HepG2 (cell line): ENCODE data around the gene VSIG10L. TPM values are rescaled to one million over a fixed set of nuclear protein-coding genes. Genes with fewer than 3 reads are reported as not detected.
A peak's percentile ranks its signal among the peaks of the same experiment; 100 is the strongest.

ENCODE experiments used
- ATF4 ChIP-seq, 2 experiments: fragments of 450-650 bp in 1 of 2; sonication (generic) in 1 of 2; formaldehyde crosslinking; IDR thresholded peaks; 2 replicates each; pipeline versions ENCODE4 v1.5.0 to v1.8.0; 2020 to 2022; ENCODE audit warnings: mild to moderate bottlenecking in 1 of 2, missing genetic modification reagents in 1 of 2
- BATF2 ChIP-seq: sonication (generic); formaldehyde crosslinking; IDR thresholded peaks from 2 replicates; pipeline ENCODE4 v1.8.0; 2022; ENCODE audit warnings: mild to moderate bottlenecking, missing genetic modification reagents, moderate library complexity
- FOXP4 ChIP-seq: sonication (generic); formaldehyde crosslinking; IDR thresholded peaks from 2 replicates; pipeline ENCODE4 v1.4.0; 2020; ENCODE audit warnings: missing genetic modification reagents
- GRHL1 ChIP-seq: sonication (generic); formaldehyde crosslinking; conservative IDR thresholded peaks from 2 replicates; pipeline ENCODE4 v1.8.0; 2022; ENCODE audit warnings: missing genetic modification reagents
- MEIS2 ChIP-seq: sonication (generic); formaldehyde crosslinking; IDR thresholded peaks from 2 replicates; pipeline ENCODE4 v1.9.0; 2021; ENCODE audit warnings: mild to moderate bottlenecking, missing genetic modification reagents
- MXD3 ChIP-seq: IDR thresholded peaks from 2 replicates; pipeline ENCODE4 v1.6.1; 2016; ENCODE audit warnings: mild to moderate bottlenecking, missing biosample characterization, missing genetic modification reagents
- POLR2AphosphoS5 ChIP-seq: IDR thresholded peaks from 2 replicates; pipeline ENCODE4 v1.6.1; 2012; ENCODE audit warnings: low read depth, low read length
- RAD51 ChIP-seq: fragments of 450-650 bp; IDR thresholded peaks from 2 replicates; pipeline ENCODE4 v1.6.1; 2016; ENCODE audit warnings: borderline replicate concordance
- RFXAP ChIP-seq: sonication (generic); formaldehyde crosslinking; IDR thresholded peaks from 2 replicates; pipeline ENCODE4 v1.4.0; 2020; ENCODE audit warnings: missing genetic modification reagents, borderline replicate concordance
- SALL1 ChIP-seq: sonication (generic); formaldehyde crosslinking; IDR thresholded peaks from 2 replicates; pipeline ENCODE4 v1.8.0; 2022; ENCODE audit warnings: mild to moderate bottlenecking, missing genetic modification reagents
- ZBED4 ChIP-seq: sonication (generic); formaldehyde crosslinking; IDR thresholded peaks from 2 replicates; pipeline ENCODE4 v1.4.0; 2020; ENCODE audit warnings: missing genetic modification reagents, borderline replicate concordance
- ZBTB20 ChIP-seq: sonication (generic); formaldehyde crosslinking; IDR thresholded peaks from 2 replicates; pipeline ENCODE4 v1.8.1; 2023; ENCODE audit warnings: missing genetic modification reagents, low read depth, mild to moderate bottlenecking, borderline replicate concordance
- ZFAT ChIP-seq: sonication (generic); formaldehyde crosslinking; conservative IDR thresholded peaks from 2 replicates; pipeline ENCODE4 v1.8.1; 2023; ENCODE audit warnings: missing genetic modification reagents, inconsistent platforms
- ZFP82 ChIP-seq: sonication (generic); formaldehyde crosslinking; IDR thresholded peaks from 2 replicates; pipeline ENCODE4 v1.5.1; 2020; ENCODE audit warnings: mild to moderate bottlenecking, missing genetic modification reagents, borderline replicate concordance
- ZFYVE20 ChIP-seq: sonication (generic); formaldehyde crosslinking; IDR thresholded peaks from 2 replicates; pipeline ENCODE4 v1.8.0; 2023; ENCODE audit warnings: low read depth, mild to moderate bottlenecking, moderate library complexity, missing genetic modification reagents, borderline replicate concordance
- ZNF75D ChIP-seq: sonication (generic); formaldehyde crosslinking; IDR thresholded peaks from 2 replicates; pipeline ENCODE4 v1.8.1; 2023; ENCODE audit warnings: missing genetic modification reagents, mild to moderate bottlenecking, borderline replicate concordance
- ZNF792 ChIP-seq: IDR thresholded peaks from 2 replicates; pipeline ENCODE4 v1.6.1; 2016
- polyA plus RNA-seq, 8 experiments: library from polyadenylated mRNA; depleted of rRNA in 3 of 8; stranded (reverse) in 7 of 8; unstranded in 1 of 8; fragments of >200 nt; fragmentation: Illumina TruSeq in 4 of 8; extraction: Trizol in 4 of 8; gene quantifications; 2 replicates each; pipeline versions ENCODE4 v1.2.1 to v1.2.3, GENCODE V29; 2011 to 2016; ENCODE audit warnings: low read depth in 4 of 8, missing spikeins in 1 of 8, mixed read lengths in 1 of 8; ENCODE audit not compliant: insufficient read depth in 1 of 8
- total RNA-seq, 5 experiments: library from RNA; depleted of rRNA; stranded (reverse); fragments of >200 nt; fragmentation: Illumina TruSeq; extraction: Trizol; gene quantifications; 2 replicates each; pipeline ENCODE4 v1.2.3, GENCODE V29; 2016; ENCODE audit warnings: low read depth in 1 of 5

Gene VSIG10L
- total and polyA plus RNA-seq, 2 of the 13 experiments (the other 11 are each of a cell fraction or from before 2014, with no cell fraction given) = 2.7 to 8.5 TPM

- no peak for TF ChIP-seq ZBTB20
- no peak for TF ChIP-seq ZNF75D (CRISPR knock-in tag)
- peak; percentile 36; the same call in 1 of the 2 replicates for TF ChIP-seq FOXP4 (CRISPR knock-in tag)
- no peak for TF ChIP-seq ZFP82 (CRISPR knock-in tag)
- TF ChIP-seq ATF4 (CRISPR knock-in tag; IDR thresholded peaks at IDR 0.05) = peak in 1 of 2 experiments; percentile 42; a peak in 1 of 4 replicates
- TF ChIP-seq BATF2 (CRISPR knock-in tag) = no peak
- peak; percentile 51 for TF ChIP-seq MXD3 (CRISPR knock-in tag)
- 0 out of 2 replicates have a peak, but pooled peaks have one; percentile 26 for TF ChIP-seq ZFYVE20 (CRISPR knock-in tag)
- TF ChIP-seq GRHL1 = no peak
- peak; percentile 12; the same call in 1 of the 2 replicates for TF ChIP-seq MEIS2 (CRISPR knock-in tag)
- no peak for TF ChIP-seq RAD51
- peak; percentile 19; the same call in 1 of the 2 replicates for TF ChIP-seq ZNF792 (CRISPR knock-in tag)
- peak; percentile 15; the same call in 1 of the 2 replicates for TF ChIP-seq SALL1
- TF ChIP-seq POLR2AphosphoS5 = peak; percentile 72; the same call in 1 of the 2 replicates
- TF ChIP-seq RFXAP (CRISPR knock-in tag) = no peak
- no peak for TF ChIP-seq ZBED4 (CRISPR knock-in tag)
- TF ChIP-seq ZFAT (CRISPR knock-in tag) = no peak
These were observed 24.7 kb upstream of the VSIG10L start (continued) for GRCh38 chr19:51366389-51367254.
